PFSK-1 (cell line): ENCODE results near the gene PDGFC.

ENCODE experiments used
- POLR2AphosphoS5 ChIP-seq: IDR thresholded peaks from 2 replicates; pipeline ENCODE4 v1.6.1; 2012; ENCODE audit warnings: low read depth, mild to moderate bottlenecking, control low read depth, low read length, moderate library complexity
- REST ChIP-seq, 2 experiments: IDR thresholded peaks; 2 replicates each; pipeline versions ENCODE4 v1.6.1 to v1.8.0; 2011 to 2012; ENCODE audit warnings: low read depth in 2 of 2, low read length in 2 of 2, control low read depth in 1 of 2, inconsistent platforms in 1 of 2, mild to moderate bottlenecking in 1 of 2, moderate library complexity in 1 of 2; ENCODE audit not compliant: insufficient read depth in 1 of 2
- TAF1 ChIP-seq: IDR thresholded peaks from 2 replicates; pipeline ENCODE4 v1.6.1; 2012; ENCODE audit warnings: low read length, control low read depth, borderline replicate concordance; ENCODE audit not compliant: insufficient read depth

DNA sequence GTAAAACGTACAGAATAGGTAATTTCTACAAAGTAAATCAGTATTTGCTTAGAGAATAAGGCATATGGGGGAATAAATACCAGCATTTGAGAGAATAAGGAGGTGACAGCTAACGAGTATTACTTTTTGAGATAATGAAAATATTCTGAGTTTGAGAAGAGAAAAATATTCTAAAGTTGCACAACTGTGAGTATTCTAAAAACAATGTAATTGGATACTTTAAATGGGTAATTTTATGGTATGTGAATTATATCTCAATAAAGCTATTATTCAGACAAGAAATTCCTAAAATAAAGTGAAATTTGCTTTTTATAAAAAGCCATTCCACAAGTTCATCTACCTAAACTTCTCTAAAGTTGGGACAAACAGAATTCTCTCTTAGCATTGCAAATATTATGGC, 62.6 kb downstream of the PDGFC start:
- TF ChIP-seq TAF1 = no peak
- TF ChIP-seq REST (IDR thresholded peaks at IDR 0.05; ENCODE audit: insufficient read depth in 1 of 2, low read depth in 2 of 2, low read length in 2 of 2) = no peak
- no peak for TF ChIP-seq POLR2AphosphoS5
